Measurements from ENCODE around the gene GLCCI1.

Gene GLCCI1

DNA sequence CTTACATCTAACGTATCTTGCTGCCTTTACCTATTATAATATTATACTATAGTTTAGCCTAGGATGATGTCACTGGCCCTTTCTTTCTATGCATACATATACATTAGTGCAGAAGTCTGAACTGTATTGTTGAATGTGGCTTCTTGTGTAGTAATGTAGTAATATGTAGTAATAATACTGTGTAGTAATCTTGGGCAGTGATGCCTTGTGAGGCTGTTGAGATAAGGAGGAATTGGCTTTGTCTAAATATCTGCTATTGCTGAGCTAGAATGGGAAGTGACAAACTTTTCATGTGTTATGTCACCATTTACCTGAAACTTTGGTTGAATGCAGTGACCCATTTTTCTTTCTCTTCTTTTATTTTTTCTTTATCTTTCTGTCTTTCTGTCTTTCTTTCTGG is 11.0 kb downstream of the GLCCI1 start:
- DNase-seq (ENCODE audit: low spot score): no peak
- in situ Hi-C loops (cut with MboI; ENCODE audit: low pct_unique_long_range_greater_than_20kb, low sequenced_read_pairs, unreplicated experiment): no loop called here
- TF ChIP-seq, protein P1, sequence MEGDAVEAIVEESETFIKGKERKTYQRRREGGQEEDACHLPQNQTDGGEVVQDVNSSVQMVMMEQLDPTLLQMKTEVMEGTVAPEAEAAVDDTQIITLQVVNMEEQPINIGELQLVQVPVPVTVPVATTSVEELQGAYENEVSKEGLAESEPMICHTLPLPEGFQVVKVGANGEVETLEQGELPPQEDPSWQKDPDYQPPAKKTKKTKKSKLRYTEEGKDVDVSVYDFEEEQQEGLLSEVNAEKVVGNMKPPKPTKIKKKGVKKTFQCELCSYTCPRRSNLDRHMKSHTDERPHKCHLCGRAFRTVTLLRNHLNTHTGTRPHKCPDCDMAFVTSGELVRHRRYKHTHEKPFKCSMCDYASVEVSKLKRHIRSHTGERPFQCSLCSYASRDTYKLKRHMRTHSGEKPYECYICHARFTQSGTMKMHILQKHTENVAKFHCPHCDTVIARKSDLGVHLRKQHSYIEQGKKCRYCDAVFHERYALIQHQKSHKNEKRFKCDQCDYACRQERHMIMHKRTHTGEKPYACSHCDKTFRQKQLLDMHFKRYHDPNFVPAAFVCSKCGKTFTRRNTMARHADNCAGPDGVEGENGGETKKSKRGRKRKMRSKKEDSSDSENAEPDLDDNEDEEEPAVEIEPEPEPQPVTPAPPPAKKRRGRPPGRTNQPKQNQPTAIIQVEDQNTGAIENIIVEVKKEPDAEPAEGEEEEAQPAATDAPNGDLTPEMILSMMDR (IDR thresholded peaks at IDR 0.05; ENCODE audit: extremely low read depth, insufficient read depth, missing control alignments): no peak

DNA sequence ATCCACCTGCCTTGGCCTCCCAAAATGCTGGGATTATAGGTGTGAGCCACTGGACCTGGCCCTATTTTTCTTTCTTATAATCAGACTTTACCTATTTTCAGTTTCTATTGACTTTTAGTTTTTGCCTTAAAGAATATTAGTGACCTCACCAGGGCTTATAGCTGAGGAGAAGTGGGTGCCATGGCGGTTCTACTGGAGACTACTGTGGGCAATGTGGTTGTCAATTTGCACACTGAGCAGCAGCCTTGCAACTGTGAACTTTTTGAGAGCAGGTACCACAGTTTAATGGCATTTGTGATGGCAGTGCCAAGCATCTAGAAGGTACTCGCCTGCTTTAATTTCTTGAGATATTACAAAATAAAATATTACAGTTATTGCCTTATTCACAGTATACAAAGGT is 11.5 kb downstream of the GLCCI1 start:
- no peak for DNase-seq (ENCODE audit: low spot score)
- in situ Hi-C loops (cut with MboI; ENCODE audit: low pct_unique_long_range_greater_than_20kb, low sequenced_read_pairs, unreplicated experiment): no loop called here
- TF ChIP-seq, protein P1 (IDR thresholded peaks at IDR 0.05; ENCODE audit: extremely low read depth, insufficient read depth, missing control alignments): no peak

DNA sequence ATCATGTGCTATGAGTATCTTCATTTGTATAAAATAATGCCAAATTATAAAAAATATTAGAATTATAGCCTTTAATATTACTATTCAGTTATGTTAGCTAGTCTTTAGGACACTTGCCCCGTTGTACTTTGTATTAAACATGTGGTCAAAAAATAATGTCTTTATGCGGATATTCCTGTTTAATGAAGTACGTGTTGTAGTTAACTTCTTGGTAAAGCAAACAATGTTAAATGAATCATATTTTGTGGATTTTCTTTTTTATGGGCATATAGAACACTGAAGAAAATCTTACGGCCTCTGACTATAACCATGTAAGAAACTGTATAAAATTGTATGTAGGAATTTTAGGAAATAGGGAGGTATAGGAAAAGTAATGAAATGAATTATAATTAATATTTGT is 14.3 kb downstream of the GLCCI1 start:
- in situ Hi-C loops (cut with MboI; ENCODE audit: low pct_unique_long_range_greater_than_20kb, low sequenced_read_pairs, unreplicated experiment): no loop called here
- DNase-seq (ENCODE audit: low spot score): no peak
- TF ChIP-seq, protein P1 (IDR thresholded peaks at IDR 0.05; ENCODE audit: extremely low read depth, insufficient read depth, missing control alignments): no peak

DNA sequence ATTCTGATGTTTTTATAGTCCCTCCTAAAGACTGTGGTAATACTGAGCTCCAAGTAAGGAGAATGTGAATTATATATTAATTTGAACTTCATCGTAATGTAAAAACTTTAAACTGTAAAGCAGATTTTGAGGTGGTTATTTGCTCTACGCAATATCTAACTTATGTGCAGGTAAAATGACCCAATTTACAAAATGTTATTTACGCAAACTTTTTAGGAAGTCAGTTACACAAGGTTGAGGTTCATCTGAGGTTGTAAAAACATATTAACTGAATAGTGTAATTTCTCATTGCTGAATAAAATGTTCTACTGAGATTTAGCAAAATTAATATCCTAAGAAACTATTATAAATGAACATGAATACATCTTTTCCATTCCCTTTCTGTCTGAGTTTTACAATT is 15.8 kb downstream of the GLCCI1 start:
- in situ Hi-C loops (cut with MboI; ENCODE audit: low pct_unique_long_range_greater_than_20kb, low sequenced_read_pairs, unreplicated experiment): no loop called here
- DNase-seq (ENCODE audit: low spot score): no peak
- TF ChIP-seq, protein P1 (IDR thresholded peaks at IDR 0.05; ENCODE audit: extremely low read depth, insufficient read depth, missing control alignments): no peak

DNA sequence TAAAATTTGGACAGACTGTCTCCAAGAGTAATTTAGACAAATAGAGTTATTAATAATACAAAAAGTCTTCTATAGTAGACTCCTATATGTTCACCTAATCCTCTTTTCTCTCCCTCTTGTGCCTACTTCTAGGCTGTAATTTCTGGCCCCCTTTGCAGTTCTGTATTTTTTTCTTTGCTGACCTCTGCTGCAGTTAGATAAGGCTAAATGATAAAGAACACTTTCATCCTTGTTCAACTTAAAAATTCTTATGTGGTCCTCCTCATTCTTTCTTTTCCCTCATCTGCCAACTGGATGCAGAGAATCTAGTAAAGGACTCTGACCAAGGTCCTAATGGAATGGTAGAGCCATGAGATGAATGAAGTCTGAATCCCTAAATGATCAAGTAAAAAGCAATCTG is 20.1 kb downstream of the GLCCI1 start:
- no peak for DNase-seq (ENCODE audit: low spot score)
- in situ Hi-C loops (cut with MboI; ENCODE audit: low pct_unique_long_range_greater_than_20kb, low sequenced_read_pairs, unreplicated experiment): no loop called here
- TF ChIP-seq, protein P1 (IDR thresholded peaks at IDR 0.05; ENCODE audit: extremely low read depth, insufficient read depth, missing control alignments): no peak

DNA sequence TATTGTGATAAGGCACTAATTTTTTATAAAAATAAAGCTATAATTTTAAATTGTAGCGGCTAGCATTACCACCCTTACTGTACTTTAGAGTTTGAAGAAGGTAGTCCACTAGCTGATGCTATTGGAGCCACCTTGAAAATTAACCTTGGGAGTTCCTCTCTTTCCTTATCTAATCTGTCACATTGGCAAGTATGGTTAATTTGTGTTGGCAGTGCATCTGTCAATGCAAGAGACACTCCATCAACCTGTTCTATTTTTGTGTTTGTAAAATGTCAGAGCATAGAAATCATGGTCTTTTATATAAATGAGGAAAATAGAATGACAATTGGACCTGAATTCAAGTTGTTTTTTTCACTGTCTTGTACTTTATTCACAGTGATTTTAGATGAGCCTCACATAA is 20.5 kb downstream of the GLCCI1 start:
- TF ChIP-seq, protein P1 (IDR thresholded peaks at IDR 0.05; ENCODE audit: extremely low read depth, insufficient read depth, missing control alignments): no peak
- DNase-seq (ENCODE audit: low spot score): no peak
- in situ Hi-C loops (cut with MboI; ENCODE audit: low pct_unique_long_range_greater_than_20kb, low sequenced_read_pairs, unreplicated experiment): no loop called here
